Left lung (tissue), 10 donors: ENCODE results near the gene DSEL. TPM values are rescaled to one million over a fixed set of nuclear protein-coding genes. Genes with fewer than 3 reads are reported as not detected.

Experiments
- ATAC-seq: fragments of 200-7000 bp; cut with Tn5 transposase; one replicate; pipeline ENCODE4 v1.9.1; 2020; ENCODE audit warnings: moderate library complexity
- DNase-seq, 4 donors: peaks; one replicate each; pipeline ENCODE4 v3.0.0-alpha.2; 2013 to 2020
- H3K27ac ChIP-seq, 2 donors: fragments of 200-600 bp; sonication (generic) in 1 of 2; one replicate each; pipeline versions ENCODE4 v1.5.0 to v1.8.0; 2020 to 2021
- H3K27me3 ChIP-seq, 2 donors: fragments of 200-600 bp; sonication (generic) in 1 of 2; one replicate each; pipeline versions ENCODE4 v1.5.0 to v1.8.0; 2020 to 2021
- H3K36me3 ChIP-seq, 2 donors: fragments of 200-600 bp; sonication (generic) in 1 of 2; one replicate each; pipeline versions ENCODE4 v1.5.0 to v1.8.0; 2020 to 2021
- H3K4me1 ChIP-seq, 2 donors: fragments of 200-600 bp; one replicate each; pipeline ENCODE4 v1.8.0; 2021
- H3K4me3 ChIP-seq, 2 donors: fragments of 200-600 bp; sonication (generic) in 1 of 2; one replicate each; pipeline versions ENCODE4 v1.5.0 to v1.8.0; 2020 to 2021; ENCODE audit warnings: mild to moderate bottlenecking in 1 of 2
- H3K9me3 ChIP-seq, 2 donors: fragments of 200-600 bp; sonication (generic) in 1 of 2; one replicate each; pipeline versions ENCODE4 v1.5.0 to v1.8.0; 2020 to 2021
- intact Hi-C, 2 donors: fragments of 100-400 bp; cut with DNase I; formaldehyde crosslinking; loops; one replicate each; pipeline versions ENCODE4 v1.11.2 to v1.14.2; 2022
- polyA plus RNA-seq, 6 donors: library from polyadenylated mRNA; unstranded; fragments of 120-200 nt; gene quantifications; one replicate each; pipeline ENCODE4 v1.2.1, GENCODE V29; 2013; ENCODE audit not compliant: insufficient read length in 6 of 6
- total RNA-seq, 2 donors: library from RNA; stranded (reverse); fragmentation: NEBNext Ultra II Directional; extraction: Animal tissue kit (Norgen Biotek cat#: 25700); gene quantifications; one replicate each; pipeline ENCODE4 v1.2.1, GENCODE V29; 2021
- TF ChIP-seq, protein P1 (sequence below), 2 donors: fragments of 200-600 bp; sonication (generic) in 1 of 2; IDR thresholded peaks; one replicate each; pipeline versions ENCODE4 v1.5.0 to v1.8.0; 2021; ENCODE audit warnings: antibody characterized with exemption in 2 of 2
- donor health status: DM: no; HTN: yes; CAD: no.
- donor health status: DM: no; HTN: no; CAD: no.

Gene DSEL
- total and polyA plus RNA-seq, 8 donors, result 4.1 to 17.3 (median 6.1) TPM

DNA sequence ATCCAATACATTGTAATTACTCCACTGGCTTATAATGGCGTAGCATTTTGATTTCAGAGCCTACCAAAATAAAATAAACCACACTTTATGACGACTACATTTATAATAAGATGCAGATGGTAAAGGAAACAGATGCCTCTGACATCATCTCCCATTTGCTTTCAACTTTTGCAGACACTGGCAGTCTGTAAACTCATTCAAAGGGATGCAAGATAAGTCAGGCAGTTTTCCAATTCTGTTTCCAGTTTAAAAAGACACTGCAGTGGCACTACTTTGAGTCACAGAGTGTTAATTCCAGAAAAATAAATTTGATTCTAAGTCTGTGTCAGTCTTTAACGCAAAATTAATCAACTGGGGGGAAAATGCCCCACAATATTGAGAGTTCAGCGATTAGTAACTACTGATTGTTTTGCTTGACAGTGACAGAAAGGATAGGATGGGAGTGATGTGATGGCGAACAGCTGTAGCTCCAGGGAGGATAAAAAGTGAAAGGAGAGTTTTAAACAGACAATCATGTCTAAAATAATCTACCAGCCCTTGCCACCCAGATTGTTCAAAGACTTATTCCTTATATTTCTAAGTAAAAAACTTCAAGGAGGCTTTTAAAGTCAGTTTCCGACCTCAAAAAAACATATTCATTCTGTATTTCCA, 6.7 kb downstream of the DSEL start:
- ATAC-seq (no peak), DNase-seq (no peak)
- Histone ChIP-seq H3K36me3 (no peaks in the 10 kb centered on the region), H3K27ac (no peak overlapping the region), H3K4me3 (no peak overlapping the region), H3K4me1 (peaks cover 0 to 8% of the 10 kb centered on the region in 2 donors), H3K9me3 (no peaks in the 10 kb centered on the region), H3K27me3 (peaks cover 0 to 3% of the 10 kb centered on the region in 2 donors)
- TF ChIP-seq, protein P1, sequence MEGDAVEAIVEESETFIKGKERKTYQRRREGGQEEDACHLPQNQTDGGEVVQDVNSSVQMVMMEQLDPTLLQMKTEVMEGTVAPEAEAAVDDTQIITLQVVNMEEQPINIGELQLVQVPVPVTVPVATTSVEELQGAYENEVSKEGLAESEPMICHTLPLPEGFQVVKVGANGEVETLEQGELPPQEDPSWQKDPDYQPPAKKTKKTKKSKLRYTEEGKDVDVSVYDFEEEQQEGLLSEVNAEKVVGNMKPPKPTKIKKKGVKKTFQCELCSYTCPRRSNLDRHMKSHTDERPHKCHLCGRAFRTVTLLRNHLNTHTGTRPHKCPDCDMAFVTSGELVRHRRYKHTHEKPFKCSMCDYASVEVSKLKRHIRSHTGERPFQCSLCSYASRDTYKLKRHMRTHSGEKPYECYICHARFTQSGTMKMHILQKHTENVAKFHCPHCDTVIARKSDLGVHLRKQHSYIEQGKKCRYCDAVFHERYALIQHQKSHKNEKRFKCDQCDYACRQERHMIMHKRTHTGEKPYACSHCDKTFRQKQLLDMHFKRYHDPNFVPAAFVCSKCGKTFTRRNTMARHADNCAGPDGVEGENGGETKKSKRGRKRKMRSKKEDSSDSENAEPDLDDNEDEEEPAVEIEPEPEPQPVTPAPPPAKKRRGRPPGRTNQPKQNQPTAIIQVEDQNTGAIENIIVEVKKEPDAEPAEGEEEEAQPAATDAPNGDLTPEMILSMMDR (IDR thresholded peaks at IDR 0.05), result no peak
- intact Hi-C loops, result no loop called here

GRCh38 chr18:67508146-67508545, 8.4 kb downstream of the DSEL start:
- TF ChIP-seq, protein P1 (IDR thresholded peaks at IDR 0.05), result no peak

GRCh38 chr18:67504739-67505138, 11.8 kb downstream of the DSEL start:
- TF ChIP-seq, protein P1 (IDR thresholded peaks at IDR 0.05), result no peak
- no peaks in the 10 kb centered on the region for H3K9me3 ChIP-seq
- ATAC-seq (no peak), DNase-seq (no peak)
- intact Hi-C loops, result no loop called here
- H3K4me1 ChIP-seq, result no peaks in the 10 kb centered on the region
- no peaks in the 10 kb centered on the region for H3K27me3 ChIP-seq
- no peak overlapping the region for H3K27ac ChIP-seq
- no peak overlapping the region for H3K4me3 ChIP-seq
- no peaks in the 10 kb centered on the region for H3K36me3 ChIP-seq

More at GRCh38 chr18:67508146-67508545, 8.4 kb downstream of the DSEL start:
- Histone ChIP-seq H3K27me3 (no peaks in the 10 kb centered on the region), H3K4me1 (no peaks in the 10 kb centered on the region), H3K9me3 (no peaks in the 10 kb centered on the region), H3K27ac (no peak overlapping the region), H3K36me3 (no peaks in the 10 kb centered on the region), H3K4me3 (no peak overlapping the region)
- intact Hi-C loops, result no loop called here
- DNase-seq, result no peak
- no peak for ATAC-seq

GRCh38 chr18:67500522-67501205, 15.9 kb downstream of the DSEL start:
- intact Hi-C loops, result no loop called here
- H3K36me3 ChIP-seq, result no peaks in the 10 kb centered on the region
- H3K4me1 ChIP-seq, result no peaks in the 10 kb centered on the region
- DNase-seq (no peak), ATAC-seq (no peak)
- H3K27me3 ChIP-seq, result no peaks in the 10 kb centered on the region
- TF ChIP-seq, protein P1 (IDR thresholded peaks at IDR 0.05), result no peak
- no peak overlapping the region for H3K27ac ChIP-seq
- H3K9me3 ChIP-seq, result no peaks in the 10 kb centered on the region
- H3K4me3 ChIP-seq, result no peak overlapping the region

- no peaks in the 10 kb centered on the region for H3K27me3 ChIP-seq
- H3K4me3 ChIP-seq, result no peak overlapping the region
- no peak for ATAC-seq
- intact Hi-C loops, result no loop called here
- H3K9me3 ChIP-seq, result no peaks in the 10 kb centered on the region
- no peaks in the 10 kb centered on the region for H3K4me1 ChIP-seq
- TF ChIP-seq, protein P1 (IDR thresholded peaks at IDR 0.05), result no peak
- H3K36me3 ChIP-seq, result no peaks in the 10 kb centered on the region
- no peak for DNase-seq
- H3K27ac ChIP-seq, result no peak overlapping the region
Measured at GRCh38 chr18:67496469-67496868, 20.1 kb downstream of the DSEL start.
